Stimulated activated CD8-positive, alpha-beta memory T cell treated with anti-CD3 and anti-CD28 coated beads, Interleukin-4, amount 100 ng/mL, for 1 hour (primary cell): ENCODE data around the gene UBXN6.

Source experiments
- DNase-seq, 2 donors: peaks; one replicate each; pipeline ENCODE4 v3.0.0-alpha.2; 2020; ENCODE audit warnings: low read depth in 2 of 2, low spot score in 1 of 2

Gene UBXN6

DNA sequence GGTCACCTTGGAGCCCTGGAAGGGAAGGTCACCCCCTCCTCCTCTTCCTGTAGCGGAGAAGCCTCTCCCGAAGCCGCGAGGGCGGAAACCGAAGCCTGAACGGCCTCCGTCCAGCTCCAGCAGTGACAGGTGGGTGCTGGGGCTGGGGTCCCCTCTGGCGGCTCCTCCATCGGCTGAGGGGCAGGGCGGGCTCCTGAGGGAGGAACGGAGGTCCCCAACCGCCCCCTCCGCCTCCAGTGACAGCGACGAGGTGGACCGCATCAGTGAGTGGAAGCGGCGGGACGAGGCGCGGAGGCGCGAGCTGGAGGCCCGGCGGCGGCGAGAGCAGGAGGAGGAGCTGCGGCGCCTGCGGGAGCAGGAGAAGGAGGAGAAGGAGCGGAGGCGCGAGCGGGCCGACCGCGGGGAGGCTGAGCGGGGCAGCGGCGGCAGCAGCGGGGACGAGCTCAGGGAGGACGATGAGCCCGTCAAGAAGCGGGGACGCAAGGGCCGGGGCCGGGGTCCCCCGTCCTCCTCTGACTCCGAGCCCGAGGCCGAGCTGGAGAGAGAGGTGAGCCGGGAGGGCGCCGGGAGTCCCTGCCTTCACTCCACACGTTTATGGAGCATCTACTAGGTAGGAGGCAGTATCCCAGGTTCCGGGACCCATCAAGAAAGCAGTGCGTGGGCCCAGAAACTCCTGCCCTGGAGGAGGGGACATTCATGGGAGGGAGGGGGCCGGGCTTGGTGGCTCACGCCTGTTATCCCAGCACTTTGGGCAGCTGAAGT lies 36.5 kb upstream of the UBXN6 start:
- no peak for DNase-seq

GRCh38 chr19:4493104-4493928 lies 35.7 kb upstream of the UBXN6 start:
- no peak for DNase-seq

- DNase-seq: no peak
Measured at GRCh38 chr19:4492337-4493103, 34.9 kb upstream of the UBXN6 start.

- DNase-seq: no peak
Measured at GRCh38 chr19:4491446-4491845, 33.9 kb upstream of the UBXN6 start.

DNA sequence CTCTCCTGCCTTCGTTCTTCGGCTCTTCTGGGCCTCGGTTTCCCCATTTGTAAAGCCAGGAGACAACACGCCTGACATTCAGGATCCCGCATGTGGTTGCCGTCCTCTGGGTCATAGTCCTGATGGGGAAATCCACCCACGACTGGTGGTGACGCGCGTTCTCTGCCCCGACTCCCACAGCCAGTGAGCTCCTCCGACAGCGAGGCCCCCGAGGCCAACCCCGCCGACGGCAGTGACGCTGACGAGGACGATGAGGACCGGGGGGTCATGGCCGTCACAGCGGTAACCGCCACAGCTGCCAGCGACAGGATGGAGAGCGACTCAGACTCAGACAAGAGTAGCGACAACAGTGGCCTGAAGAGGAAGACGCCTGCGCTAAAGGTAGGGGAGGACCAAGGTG lies 30.9 kb upstream of the UBXN6 start:
- no peak for DNase-seq

DNA sequence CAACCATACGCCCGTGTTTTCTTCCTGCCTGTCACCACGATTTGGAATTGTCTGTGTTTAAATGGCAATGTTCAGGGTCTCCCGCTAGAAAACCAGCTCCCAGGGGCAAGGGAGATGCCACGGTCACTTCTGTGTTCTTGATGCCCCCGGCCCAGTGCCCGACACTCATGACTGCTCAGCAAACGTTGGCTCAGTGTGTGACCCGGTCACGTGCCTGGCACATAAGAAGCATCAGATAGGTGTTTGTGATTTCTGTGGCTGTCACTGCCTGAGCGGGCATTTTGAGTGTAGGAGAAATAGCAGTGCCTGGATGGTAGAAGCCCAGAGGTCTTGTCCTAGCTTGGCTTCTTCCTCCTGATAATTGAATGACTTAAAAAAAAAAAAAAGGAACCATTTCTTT lies 30.0 kb upstream of the UBXN6 start:
- DNase-seq: no peak

DNA sequence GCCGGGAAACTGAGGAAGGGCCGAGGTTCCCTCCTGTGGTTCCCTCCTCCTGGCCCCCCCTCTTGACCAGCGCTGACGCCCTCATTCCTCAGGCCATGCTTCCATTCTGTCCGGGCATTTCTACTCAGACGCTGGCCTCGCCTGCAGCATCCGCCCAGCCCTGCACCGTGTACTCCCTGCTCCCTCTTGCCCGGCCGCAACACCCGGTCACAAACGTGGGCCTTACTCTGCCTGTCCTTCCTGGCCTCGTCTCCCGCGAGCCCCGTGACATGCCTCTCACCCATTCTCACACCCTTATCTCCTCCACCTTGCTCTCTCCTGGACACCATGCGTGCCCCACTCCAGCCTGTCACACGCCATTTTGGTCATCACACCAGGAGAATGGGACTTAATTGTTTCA lies 25.8 kb upstream of the UBXN6 start:
- DNase-seq: no peak

GRCh38 chr19:4482721-4483364 lies 25.2 kb upstream of the UBXN6 start:
- no peak for DNase-seq

- DNase-seq: no peak
Measured at GRCh38 chr19:4477034-4477801, 19.6 kb upstream of the UBXN6 start.

DNA sequence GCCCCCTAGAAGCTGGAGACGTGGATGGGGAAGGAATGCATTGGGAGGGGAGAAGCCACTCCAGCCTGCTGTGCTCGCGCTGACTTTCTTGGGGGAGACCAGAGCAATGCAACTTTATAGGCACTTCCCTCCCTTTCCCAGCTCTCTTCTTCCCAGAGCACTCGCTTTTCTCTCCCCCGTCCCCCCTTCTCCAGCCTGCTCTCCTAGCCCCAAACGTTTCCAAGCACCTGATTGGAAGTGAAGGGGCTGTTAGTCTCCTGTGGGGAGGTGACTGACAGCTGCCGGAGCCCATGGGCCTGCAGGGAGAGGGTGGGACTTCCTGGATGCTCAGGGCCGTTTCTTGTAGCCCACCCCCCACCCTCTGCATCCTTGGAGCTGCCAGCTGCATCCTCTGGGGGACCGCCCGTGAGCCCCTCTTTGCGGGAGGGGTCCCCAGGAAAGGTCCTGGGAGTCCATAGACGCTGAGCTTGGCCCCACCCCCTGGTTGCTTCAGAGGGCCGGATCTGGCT lies 17.0 kb upstream of the UBXN6 start:
- DNase-seq: no peak

GRCh38 chr19:4473763-4474513 lies 16.3 kb upstream of the UBXN6 start:
- DNase-seq: no peak

DNA sequence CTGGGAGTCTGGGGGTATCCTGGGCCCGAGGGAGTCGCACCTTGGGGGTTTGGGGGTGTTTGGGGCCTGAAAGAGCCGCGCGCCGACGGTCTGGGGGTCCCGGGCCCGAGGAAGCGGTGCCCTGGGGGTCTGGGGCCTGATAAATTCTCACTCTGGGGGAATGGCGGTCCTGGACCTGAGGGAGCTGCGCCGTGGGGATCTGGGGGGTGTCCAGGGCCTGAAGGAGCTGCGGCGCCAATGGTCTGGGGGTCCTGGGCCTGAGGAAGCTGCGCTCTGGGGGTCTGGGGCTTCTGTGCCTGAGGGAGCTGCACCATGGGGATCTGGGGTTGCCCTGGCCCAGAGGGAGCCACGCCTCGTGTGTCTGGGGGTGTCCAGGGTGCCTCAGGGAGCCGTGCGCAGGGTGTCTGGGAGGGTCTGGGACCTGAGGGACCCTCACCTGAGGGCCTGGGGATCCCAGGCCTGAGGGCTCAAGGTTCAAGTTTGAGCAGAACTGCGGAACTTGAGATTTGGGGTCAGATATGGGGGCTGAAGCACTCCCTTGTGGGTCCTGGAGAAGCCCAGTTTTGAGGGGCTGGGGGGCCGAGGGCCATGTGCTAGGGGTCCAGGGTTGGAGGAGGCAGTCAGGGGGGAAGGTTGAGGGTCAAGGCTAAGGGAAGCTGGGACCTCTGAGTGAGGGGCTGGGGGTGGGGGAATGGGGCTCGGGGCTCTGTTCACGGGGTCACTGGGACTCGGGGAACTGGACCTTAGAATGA lies 15.6 kb upstream of the UBXN6 start:
- no peak for DNase-seq

DNA sequence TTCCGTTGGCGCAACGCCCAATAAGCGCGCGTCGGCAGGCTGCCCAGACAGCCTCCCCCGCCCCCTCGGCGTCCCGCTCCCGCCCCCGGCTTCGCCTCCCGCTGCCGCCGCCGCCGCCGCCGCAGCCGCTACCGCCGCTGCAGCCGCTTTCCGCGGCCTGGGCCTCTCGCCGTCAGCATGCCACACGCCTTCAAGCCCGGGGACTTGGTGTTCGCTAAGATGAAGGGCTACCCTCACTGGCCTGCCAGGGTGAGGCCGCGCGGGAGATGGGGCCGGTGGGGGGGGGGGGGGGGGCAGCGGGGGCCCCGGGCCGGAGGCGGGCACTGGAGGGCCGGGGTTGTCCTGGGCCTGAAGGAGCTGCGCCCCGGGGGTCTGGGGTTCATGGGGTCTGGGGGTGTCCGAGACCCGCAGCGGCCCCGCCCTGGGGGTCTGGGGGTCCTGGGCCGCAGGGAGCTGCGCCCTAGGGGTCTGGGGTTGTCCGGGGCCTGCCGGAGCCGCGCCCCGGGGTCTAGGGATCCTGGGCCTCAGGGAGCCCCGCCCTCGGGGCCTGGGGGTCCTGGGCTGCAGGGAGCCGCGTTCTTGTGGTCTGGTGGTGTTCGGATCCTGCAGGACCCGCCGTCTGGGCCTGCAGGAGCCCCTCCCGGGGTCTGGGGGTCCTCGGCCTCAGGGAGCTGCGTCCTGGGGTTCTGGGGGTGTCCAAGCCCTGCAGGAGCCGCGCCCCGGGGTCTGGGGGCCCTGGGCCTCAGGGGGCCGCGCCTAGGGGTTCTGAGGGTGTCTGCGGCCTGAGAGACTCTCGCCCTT lies 14.8 kb upstream of the UBXN6 start, which contains the start of gene HDGFL2:
HDGFL2 (plus strand) TSS at position 124 of the 801 bp plus-strand sequence; CDS start at position 178, 54 bp downstream.
- no peak for DNase-seq

DNA sequence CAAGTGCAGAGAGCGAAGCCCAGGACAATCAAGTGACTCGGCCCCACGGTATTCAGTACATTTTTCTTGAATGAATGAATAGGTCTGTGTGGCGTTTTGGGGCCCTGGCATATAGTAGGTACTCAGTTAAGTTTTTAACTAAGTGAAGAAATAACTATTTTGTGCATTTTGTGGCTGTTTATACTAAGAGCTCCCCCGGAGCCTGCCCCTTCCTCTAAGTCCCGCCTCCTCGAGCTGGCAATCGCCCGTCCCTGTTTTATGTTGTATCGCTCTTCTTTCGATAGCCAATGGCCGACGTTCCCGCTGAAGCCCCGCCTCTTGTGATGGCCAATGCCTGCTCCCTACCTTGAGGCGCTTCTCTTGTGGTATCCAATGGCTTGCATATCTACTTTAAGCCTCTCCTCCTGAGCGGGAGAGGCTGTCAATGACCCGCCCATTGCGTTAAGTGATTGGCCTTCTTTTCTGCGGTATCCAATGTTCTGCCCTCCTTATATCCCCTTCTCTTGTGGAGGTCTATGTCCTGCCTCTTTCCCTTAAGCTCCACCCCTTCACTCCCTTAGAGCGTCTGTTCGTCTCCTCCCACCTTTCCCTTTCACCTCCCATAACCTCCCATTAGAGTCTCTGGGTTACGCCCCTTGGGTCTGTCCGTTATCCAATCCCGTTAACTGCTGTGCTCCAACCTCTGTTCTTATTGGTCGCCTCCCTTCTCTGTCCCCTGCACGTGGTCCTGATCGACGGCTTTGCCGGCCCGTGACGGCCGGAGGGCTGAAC lies 14.0 kb upstream of the UBXN6 start:
- peak; percentile 83 to 92 for DNase-seq

GRCh38 chr19:4467835-4468234 lies 10.2 kb upstream of the UBXN6 start:
- DNase-seq: no peak

- no peak for DNase-seq
Measured at GRCh38 chr19:4464815-4465581, 7.4 kb upstream of the UBXN6 start.
